HG03280 (cell line): ENCODE measurements around the gene ZCCHC13.
A peak's percentile ranks its signal among the peaks of the same experiment; 100 is the strongest.
"Not testable (repeated sequence)": the region's sequence is repeated elsewhere in the genome, so short reads cannot be mapped to it uniquely, and the experiment has no call there.

Experiments used
- ATAC-seq: cut with Tn5 transposase; IDR thresholded peaks from one replicate; pipeline ENCODE4 v1.9.1; 2021; ENCODE audit warnings: mild to moderate bottlenecking, moderate library complexity; ENCODE audit not compliant: unreplicated experiment

ZCCHC13 gene

GRCh38 chrX:74304016-74304415 lies at the start of gene ZCCHC13:
ZCCHC13 (plus strand) TSS chrX:74304180; CDS start chrX:74304267, 87 bp downstream.
- no peak for ATAC-seq

GRCh38 chrX:74258111-74258510 lies 45.9 kb upstream of the ZCCHC13 start:
- not testable (repeated sequence) for ATAC-seq

GRCh38 chrX:74259885-74260491 lies 44.0 kb upstream of the ZCCHC13 start:
- ATAC-seq: no peak

- ATAC-seq: no peak
These were observed 41.3 kb upstream of the ZCCHC13 start for GRCh38 chrX:74262452-74263209.

- ATAC-seq: no peak
These were observed 33.6 kb upstream of the ZCCHC13 start for GRCh38 chrX:74270393-74270792.

DNA sequence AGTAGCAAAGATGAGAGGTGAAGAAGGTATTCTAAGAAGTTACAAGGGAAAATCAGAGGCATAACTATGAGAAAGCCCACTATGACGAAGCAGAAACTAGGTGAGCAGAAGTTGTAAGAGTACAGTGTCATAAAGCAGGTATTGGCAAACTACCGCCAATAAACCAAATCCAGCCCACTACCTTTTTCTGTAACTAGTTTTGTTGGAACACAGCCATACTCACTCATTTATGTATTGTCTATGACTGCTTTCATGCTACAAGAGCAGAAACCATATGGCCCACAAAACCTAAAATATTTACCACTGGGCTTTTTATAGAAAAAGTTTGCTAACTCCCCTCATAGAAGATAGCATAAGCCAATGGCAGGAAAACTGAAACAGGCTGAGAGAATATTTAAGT lies 31.8 kb upstream of the ZCCHC13 start:
- ATAC-seq: peak; percentile 44

GRCh38 chrX:74274516-74274915 lies 29.5 kb upstream of the ZCCHC13 start:
- ATAC-seq: no peak

DNA sequence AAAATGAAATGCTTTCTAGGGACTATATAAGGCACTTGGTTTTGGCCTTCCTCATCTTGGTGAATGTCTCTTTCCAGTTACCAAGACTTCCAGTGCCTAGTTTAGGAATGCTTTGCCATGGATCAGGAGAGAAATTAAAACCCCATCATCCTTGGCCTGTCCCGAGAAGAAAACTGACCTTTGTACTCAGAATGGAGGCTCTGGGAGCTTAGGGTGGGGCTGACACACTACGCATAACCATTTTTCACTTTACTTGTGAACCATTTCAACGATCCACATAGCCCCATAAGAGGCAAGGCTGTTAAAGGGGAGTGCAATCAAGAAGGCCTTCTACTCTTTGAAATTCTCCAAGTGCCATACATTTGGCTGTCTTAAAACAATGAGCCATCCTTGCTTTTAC lies 26.7 kb upstream of the ZCCHC13 start:
- ATAC-seq: no peak

DNA sequence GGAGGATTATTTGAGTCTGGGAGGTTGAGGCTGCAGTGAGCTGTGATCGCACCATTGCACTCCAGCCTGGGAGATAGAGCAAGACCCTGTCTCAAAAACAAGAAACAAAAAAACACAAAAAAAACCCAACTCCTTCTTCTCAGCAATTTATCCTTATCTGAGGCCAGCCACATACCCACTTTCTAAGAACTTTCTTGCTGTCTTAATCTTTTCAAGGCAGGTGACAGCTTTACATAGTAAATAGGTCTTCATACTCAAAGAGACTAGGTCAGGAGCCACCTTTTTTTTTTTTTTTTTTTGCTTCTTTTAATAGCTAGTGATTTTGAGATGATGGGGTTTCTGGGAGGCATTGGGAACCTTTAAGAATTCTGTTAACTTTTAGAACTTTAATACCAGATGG lies 26.1 kb upstream of the ZCCHC13 start:
- no peak for ATAC-seq

GRCh38 chrX:74280759-74281158 lies 23.2 kb upstream of the ZCCHC13 start:
- peak; percentile 43 for ATAC-seq

- ATAC-seq: no peak
These were observed 19.5 kb upstream of the ZCCHC13 start for GRCh38 chrX:74284391-74284952.

DNA sequence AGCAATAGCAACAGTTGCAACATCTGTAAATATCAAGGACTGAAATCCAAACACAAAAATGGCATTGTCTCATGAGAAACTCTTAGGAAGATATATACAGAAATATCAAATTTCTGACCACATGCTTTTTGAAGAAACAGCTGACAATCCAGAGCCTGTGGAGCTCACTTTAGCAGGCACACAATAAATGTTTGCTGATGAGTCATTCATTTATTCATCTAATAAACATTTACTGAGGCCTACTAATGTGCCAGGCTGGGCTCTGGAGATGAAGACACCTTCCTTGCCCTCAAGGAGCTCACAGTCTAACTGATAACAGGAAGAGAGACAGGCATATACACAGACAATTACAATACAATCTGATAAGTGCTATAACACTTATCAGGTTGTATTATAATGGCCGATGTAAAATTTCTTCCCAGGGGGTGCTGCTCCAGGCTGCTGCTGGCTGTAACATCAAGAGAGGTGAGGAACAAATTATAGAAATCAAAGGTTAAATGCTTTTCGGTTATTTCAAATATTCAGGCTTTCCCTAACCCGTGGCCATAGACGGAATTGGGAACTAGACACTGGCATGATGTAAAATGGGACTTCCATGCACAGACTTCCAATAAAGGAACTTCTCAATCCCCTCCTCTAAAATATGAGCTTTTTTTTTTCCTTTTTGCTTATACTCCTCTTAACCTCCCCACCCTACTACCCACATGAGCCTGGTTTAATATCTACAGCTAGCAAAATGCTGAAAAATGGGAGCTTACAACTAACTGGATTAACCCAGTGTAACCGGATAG lies 16.8 kb upstream of the ZCCHC13 start:
- ATAC-seq: no peak

GRCh38 chrX:74291577-74291963 lies 12.4 kb upstream of the ZCCHC13 start:
- no peak for ATAC-seq

GRCh38 chrX:74291964-74292807 lies 11.8 kb upstream of the ZCCHC13 start:
- ATAC-seq: peak; percentile 86

GRCh38 chrX:74292808-74293123 lies 11.2 kb upstream of the ZCCHC13 start:
- no peak for ATAC-seq

GRCh38 chrX:74293343-74293946 lies 10.5 kb upstream of the ZCCHC13 start:
- ATAC-seq: no peak

DNA sequence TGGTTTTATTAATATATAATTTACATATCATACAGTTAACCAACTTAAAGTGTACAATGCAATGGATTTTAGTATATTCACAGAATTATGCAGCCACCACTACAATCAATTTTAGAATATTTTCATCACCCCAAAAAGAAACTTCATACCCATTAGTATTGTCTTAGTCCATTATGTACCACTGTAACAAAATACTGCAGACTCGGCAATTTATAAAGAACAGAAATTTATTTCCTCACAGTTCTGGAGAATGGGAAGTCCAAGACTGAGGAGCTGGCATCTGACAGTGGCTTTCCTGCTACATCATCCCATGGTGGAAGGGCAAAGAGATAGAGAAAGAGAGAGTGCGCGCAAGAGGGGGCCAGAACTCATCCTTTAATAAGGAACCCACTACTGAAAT lies 8.9 kb upstream of the ZCCHC13 start:
- no peak for ATAC-seq

DNA sequence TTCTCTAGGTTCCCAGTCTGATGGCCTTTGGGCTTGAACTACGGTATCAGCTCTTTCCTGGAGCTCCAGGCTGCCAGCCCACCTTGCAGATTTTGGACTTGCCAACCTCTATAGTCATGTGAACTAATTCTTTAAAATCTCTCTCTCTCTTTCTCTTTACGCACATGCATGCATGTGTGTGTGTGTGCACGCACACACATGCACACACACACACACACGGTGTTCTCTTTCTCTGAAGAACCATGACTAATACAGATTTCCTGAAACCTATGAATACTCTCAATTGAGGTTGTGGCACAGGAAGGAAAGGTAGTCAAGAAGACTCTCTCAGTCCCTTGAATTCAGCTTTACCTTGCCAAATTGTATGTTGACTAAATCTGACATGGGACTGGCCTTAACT lies 6.2 kb upstream of the ZCCHC13 start:
- no peak for ATAC-seq

- ATAC-seq: no peak
These were observed 3.1 kb upstream of the ZCCHC13 start for GRCh38 chrX:74300869-74301268.

DNA sequence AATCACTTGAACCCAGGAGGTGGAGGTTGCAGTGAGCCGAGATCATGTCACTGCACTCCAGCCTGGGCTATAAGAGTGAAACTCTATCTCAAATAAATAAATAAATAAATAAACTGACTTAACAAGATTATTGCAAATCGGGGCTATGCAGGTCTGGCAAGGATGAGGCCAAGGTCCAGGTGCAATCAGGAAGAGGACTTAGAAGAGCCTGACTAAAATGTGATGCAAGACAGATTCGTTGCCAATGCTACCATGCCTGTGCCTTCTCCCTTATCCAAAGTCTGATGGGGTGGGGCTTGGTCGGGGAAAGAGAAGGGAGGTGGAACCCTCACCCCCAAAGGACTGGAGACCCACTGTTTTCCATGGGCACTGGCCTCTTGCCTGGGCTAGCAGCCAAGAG lies 14.7 kb downstream of the ZCCHC13 start:
- no peak for ATAC-seq
